ENCODE data around the gene OSBPL2.

The OSBPL2 gene

DNA sequence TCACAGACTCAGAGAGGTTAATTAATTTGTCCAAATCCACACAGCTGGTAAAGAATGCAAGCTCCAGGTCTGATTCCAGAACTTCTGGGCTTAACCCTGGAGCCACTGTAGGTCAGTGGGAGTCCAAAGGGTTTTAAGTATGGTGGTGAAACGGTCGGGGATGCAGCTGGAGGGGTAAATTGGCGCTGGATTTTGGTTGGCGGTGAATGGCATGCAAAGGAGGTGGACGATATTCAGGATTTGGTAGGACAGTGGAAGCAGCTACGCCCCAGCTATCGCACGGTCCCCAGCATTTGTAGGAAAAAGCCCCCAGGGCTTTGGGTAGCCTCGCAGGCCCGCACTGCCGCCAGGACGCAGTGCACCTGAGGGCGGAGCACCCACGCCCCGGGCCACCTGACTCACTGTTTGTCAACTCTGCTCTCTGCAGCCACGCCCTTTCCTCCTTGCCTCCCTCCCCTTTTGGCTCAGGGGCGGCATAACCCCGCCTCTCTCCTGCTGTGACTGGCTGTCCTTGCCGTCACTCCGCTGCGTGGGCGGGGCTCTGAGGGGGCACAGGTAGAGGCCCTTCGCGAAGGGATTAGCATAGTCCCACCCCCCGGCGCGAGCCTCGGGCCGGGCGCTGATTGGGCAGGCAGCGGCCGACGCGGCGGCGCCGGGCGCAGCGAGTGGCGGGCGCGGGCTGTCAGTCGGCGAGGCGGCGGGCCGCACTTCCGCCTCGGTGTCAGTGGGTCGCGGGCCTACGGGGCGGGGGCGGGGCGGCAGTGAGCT, at the start of gene OSBPL2:
Gene OSBPL2 (plus strand): TSS at position 721 of the 768 bp plus-strand sequence. CDS start 17,664 bp downstream, outside the sequence.
- DNase-seq (ENCODE audit: extremely low read depth, low read depth), result peak; percentile 84
- no peak for TF ChIP-seq CTCF (IDR thresholded peaks at IDR 0.05; ENCODE audit: low read depth, low read length, missing control alignments)
- H3K4me3 ChIP-seq (replicated peaks; ENCODE audit: low read depth, low read length), result peak within 1 kb of the TSS; percentile 58

- no peak overlapping the region for H3K4me3 ChIP-seq (replicated peaks; ENCODE audit: low read depth, low read length)
- DNase-seq (ENCODE audit: extremely low read depth, low read depth), result no peak
- no peak for TF ChIP-seq CTCF (IDR thresholded peaks at IDR 0.05; ENCODE audit: low read depth, low read length, missing control alignments)
Measured at GRCh38 chr20:62190639-62191411, 47.5 kb upstream of the OSBPL2 start.

DNA sequence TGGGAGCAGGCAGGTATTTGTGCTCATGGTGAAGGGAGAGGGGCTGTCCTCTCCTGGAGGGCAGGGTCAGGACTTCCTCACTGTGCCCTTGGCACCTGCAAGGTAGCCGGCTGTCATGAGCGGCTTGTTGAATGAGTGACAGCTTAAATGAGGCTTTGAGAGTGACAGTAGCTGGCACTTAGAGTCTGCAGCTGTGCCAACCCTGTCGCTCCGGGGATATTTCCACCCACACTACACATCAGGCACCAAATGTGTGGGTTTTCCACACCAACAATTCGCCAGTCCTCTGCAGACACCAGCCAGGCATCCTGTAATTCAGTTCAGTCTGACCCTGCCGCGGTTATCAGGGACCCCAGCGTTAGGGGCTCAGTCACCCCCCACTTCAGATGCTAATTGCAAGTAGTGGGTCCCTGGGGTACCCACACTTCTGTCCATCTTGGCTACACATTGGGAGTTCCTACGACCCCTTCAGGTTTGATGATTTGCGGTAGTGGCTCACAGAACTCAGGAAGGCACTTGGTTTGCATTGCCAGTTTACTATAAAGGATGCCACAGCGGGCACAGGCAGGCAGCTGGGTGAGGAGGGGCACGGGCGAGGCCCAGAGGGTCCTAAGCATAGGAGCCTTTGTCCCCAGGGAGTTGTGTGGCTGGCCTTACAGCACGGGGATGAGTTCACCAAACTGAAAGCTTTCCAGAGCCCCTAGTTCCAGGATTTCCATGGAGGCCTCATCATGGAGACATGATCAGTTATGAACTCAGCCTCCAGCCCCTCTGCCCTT, 46.4 kb upstream of the OSBPL2 start:
- no peak overlapping the region for H3K4me3 ChIP-seq (replicated peaks; ENCODE audit: low read depth, low read length)
- TF ChIP-seq CTCF (IDR thresholded peaks at IDR 0.05; ENCODE audit: low read depth, low read length, missing control alignments), result no peak
- no peak for DNase-seq (ENCODE audit: extremely low read depth, low read depth)

- DNase-seq (ENCODE audit: extremely low read depth, low read depth), result no peak
- no peak for TF ChIP-seq CTCF (IDR thresholded peaks at IDR 0.05; ENCODE audit: low read depth, low read length, missing control alignments)
- H3K4me3 ChIP-seq (replicated peaks; ENCODE audit: low read depth, low read length), result no peak overlapping the region
Measured at GRCh38 chr20:62192635-62193034, 45.7 kb upstream of the OSBPL2 start.

GRCh38 chr20:62193079-62194025, 45.0 kb upstream of the OSBPL2 start:
- DNase-seq (ENCODE audit: extremely low read depth, low read depth), result no peak
- no peak overlapping the region for H3K4me3 ChIP-seq (replicated peaks; ENCODE audit: low read depth, low read length)
- no peak for TF ChIP-seq CTCF (IDR thresholded peaks at IDR 0.05; ENCODE audit: low read depth, low read length, missing control alignments)

DNA sequence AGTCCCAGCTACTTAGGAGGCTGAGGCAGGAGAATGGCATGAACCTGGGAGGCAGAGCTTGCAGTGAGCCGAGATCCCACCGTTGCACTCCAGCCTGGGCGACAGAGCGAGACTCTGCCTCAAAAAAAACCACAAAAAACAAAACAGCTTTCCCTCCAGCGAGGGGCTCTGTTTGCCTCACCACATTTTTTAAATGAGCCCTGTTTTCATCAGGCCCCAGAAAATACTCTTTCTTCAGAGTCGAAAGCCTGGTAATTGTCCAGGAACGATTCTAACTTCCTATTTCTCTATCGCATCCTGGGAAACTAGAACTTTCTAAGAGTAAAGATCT, 43.3 kb upstream of the OSBPL2 start:
- DNase-seq (ENCODE audit: extremely low read depth, low read depth), result no peak
- no peak for TF ChIP-seq CTCF (IDR thresholded peaks at IDR 0.05; ENCODE audit: low read depth, low read length, missing control alignments)
- no peak overlapping the region for H3K4me3 ChIP-seq (replicated peaks; ENCODE audit: low read depth, low read length)

Data from HFF-Myc (cell line).